ENCODE measurements around the gene VWA7.

The VWA7 gene

GRCh38 chr6:31739639-31740396 is 37.3 kb downstream of the VWA7 start, which contains the start of gene MSH5:
Gene MSH5 (plus strand): TSS chr6:31740005. CDS start chr6:31740467, 462 bp downstream.
- Histone ChIP-seq H2BK120ac (ENCODE audit: low read depth, low read length) (peak within 1 kb of the TSS; percentile 47), H3K79me1 (ENCODE audit: low read depth, low read length) (peaks cover 3% of the 10 kb centered on the region), H3K18ac (ENCODE audit: low read length) (peak within 1 kb of the TSS; percentile 95), H4K8ac (ENCODE audit: low read depth, low read length) (peak within 1 kb of the TSS; percentile 84), H3K36me3 (replicated peaks in 1 of 2; ENCODE audit: control insufficient read depth in 2 of 2, insufficient read depth in 2 of 2, low read length in 2 of 2) (peaks cover 7 to 44% of the 10 kb centered on the region in 2 donors), H3K4me2 (ENCODE audit: insufficient read depth, low read length, poor library complexity, severe bottlenecking) (peak within 1 kb of the TSS; percentile 83), H3K4ac (ENCODE audit: low read length) (peak within 1 kb of the TSS; percentile 80), H2BK12ac (ENCODE audit: low read length) (peak within 1 kb of the TSS; percentile 14), H4K91ac (ENCODE audit: low read depth, low read length, poor library complexity) (peak within 1 kb of the TSS; percentile 92), H3K27me3 (ENCODE audit: control insufficient read depth in 3 of 3, insufficient read depth in 3 of 3, low read depth in 1 of 3, low read length in 3 of 3) (no peaks in the 10 kb centered on the region), H3K9me3 (replicated peaks in 1 of 2; ENCODE audit: control insufficient read depth in 2 of 2, insufficient read depth in 1 of 2, low read depth in 1 of 2, low read length in 2 of 2) (no peaks in the 10 kb centered on the region), H3K14ac (ENCODE audit: low read length) (peak within 1 kb of the TSS; percentile 89), H2BK5ac (ENCODE audit: low read length) (peak within 1 kb of the TSS; percentile 94), H3K9ac (ENCODE audit: low read depth, low read length, poor library complexity) (peak within 1 kb of the TSS; percentile 84), H3K23ac (ENCODE audit: low read depth, low read length, poor library complexity) (peak within 1 kb of the TSS; percentile 94), H3K4me1 (ENCODE audit: control insufficient read depth in 2 of 2, insufficient read depth in 1 of 2, low read depth in 1 of 2, low read length in 2 of 2) (peaks cover 26 to 28% of the 10 kb centered on the region in 2 donors), H2AK5ac (ENCODE audit: low read depth, low read length) (peak within 1 kb of the TSS; percentile 99), H2AFZ (ENCODE audit: low read length) (peak within 1 kb of the TSS; percentile 33), H3K4me3 (ENCODE audit: low read length in 2 of 2) (peak within 1 kb of the TSS; percentile 71 to 85), H3K27ac (replicated peaks; ENCODE audit: low read length) (peak within 1 kb of the TSS; percentile 88), H2BK15ac (ENCODE audit: low read length) (peak within 1 kb of the TSS; percentile 74)
- no CpG with 5 or more reads among the region's 58 CpGs for WGBS, 2 donors (ENCODE audit: extremely low coverage in 2 of 2, insufficient read length in 2 of 2, insufficient replicate concordance in 1 of 2)
- peak; percentile 99 for DNase-seq (ENCODE audit: low spot score)

DNA sequence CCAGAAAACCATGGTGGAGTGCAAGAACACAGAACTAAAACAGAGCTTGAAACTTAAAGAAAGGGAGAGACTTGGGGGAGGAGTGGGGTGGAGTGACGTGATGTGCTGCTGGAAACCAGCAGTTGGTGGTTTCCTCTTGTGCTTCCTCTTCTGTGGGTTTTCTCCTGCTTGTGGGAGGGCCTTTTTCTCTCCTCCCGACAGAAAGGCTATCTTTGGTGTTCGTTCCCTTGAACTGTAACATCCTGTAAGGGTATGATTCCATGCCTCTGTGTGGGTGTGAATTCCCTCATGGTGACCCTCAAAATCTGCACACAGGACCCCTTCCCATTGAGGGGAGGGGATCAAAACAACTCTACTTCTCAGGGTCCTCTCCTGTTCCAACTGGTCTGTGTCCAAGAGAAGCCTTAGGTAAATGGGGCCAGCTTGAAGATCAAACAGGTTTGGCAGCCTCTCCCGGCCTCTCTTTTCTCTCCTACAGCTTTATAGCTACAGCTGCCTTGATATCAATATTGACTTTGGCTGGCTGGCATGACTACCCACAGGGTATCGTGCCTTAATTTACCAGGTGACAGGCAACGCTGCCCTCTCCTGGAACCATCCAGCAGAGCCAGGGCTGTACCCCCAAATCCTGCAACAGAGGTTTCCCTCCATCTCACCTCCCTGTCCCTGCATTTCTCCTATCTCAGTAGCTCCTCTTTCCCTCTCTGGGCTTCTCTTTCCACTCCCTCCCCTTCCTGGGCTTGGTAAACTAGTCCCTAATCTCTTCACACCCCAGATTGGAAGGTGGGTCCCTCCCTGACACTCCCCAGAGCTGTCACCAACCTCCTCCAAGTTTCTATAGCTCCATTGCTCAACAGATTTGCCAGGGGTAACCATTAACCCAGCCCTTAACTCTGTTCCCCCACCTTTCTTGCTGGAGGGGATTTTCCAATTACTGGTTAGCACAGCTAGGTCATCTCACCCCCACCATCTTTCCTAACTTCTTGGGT is 38.8 kb downstream of the VWA7 start:
- Histone ChIP-seq H3K14ac (ENCODE audit: low read length) (no peak overlapping the region), H2BK5ac (ENCODE audit: low read length) (peak overlapping the region; percentile 69), H3K36me3 (replicated peaks in 1 of 2; ENCODE audit: control insufficient read depth in 2 of 2, insufficient read depth in 2 of 2, low read length in 2 of 2) (peaks cover 17 to 44% of the 10 kb centered on the region in 2 donors), H3K27ac (replicated peaks; ENCODE audit: low read length) (peak overlapping the region; percentile 88), H3K23ac (ENCODE audit: low read depth, low read length, poor library complexity) (no peak overlapping the region), H4K8ac (ENCODE audit: low read depth, low read length) (peak overlapping the region; percentile 58), H2BK120ac (ENCODE audit: low read depth, low read length) (peak overlapping the region; percentile 63), H3K18ac (ENCODE audit: low read length) (peak overlapping the region; percentile 67), H4K91ac (ENCODE audit: low read depth, low read length, poor library complexity) (no peak overlapping the region), H3K4me1 (ENCODE audit: control insufficient read depth in 2 of 2, insufficient read depth in 1 of 2, low read depth in 1 of 2, low read length in 2 of 2) (peaks cover 30 to 36% of the 10 kb centered on the region in 2 donors), H3K9me3 (replicated peaks in 1 of 2; ENCODE audit: control insufficient read depth in 2 of 2, insufficient read depth in 1 of 2, low read depth in 1 of 2, low read length in 2 of 2) (no peaks in the 10 kb centered on the region), H2AFZ (ENCODE audit: low read length) (no peak overlapping the region), H3K4me3 (ENCODE audit: low read length in 2 of 2) (peak overlapping the region in 1 of 2 donors; percentile 67), H3K79me1 (ENCODE audit: low read depth, low read length) (peaks cover 10% of the 10 kb centered on the region), H3K4ac (ENCODE audit: low read length) (peak overlapping the region; percentile 43), H2BK15ac (ENCODE audit: low read length) (peak overlapping the region; percentile 70), H2BK12ac (ENCODE audit: low read length) (no peak overlapping the region), H2AK5ac (ENCODE audit: low read depth, low read length) (peak overlapping the region; percentile 76), H3K4me2 (ENCODE audit: insufficient read depth, low read length, poor library complexity, severe bottlenecking) (peak overlapping the region; percentile 12), H3K9ac (ENCODE audit: low read depth, low read length, poor library complexity) (no peak overlapping the region), H3K27me3 (ENCODE audit: control insufficient read depth in 3 of 3, insufficient read depth in 3 of 3, low read depth in 1 of 3, low read length in 3 of 3) (no peaks in the 10 kb centered on the region)
- no CpG with 5 or more reads among the region's 6 CpGs for WGBS, 2 donors (ENCODE audit: extremely low coverage in 2 of 2, insufficient read length in 2 of 2, insufficient replicate concordance in 1 of 2)
- DNase-seq (ENCODE audit: low spot score), result peak; percentile 27

- no peak overlapping the region for H3K14ac ChIP-seq (ENCODE audit: low read length)
- no peak overlapping the region for H3K23ac ChIP-seq (ENCODE audit: low read depth, low read length, poor library complexity)
- peak overlapping the region; percentile 88 for H3K27ac ChIP-seq (replicated peaks; ENCODE audit: low read length)
- DNase-seq (ENCODE audit: low spot score), result peak; percentile 65
- no peaks in the 10 kb centered on the region for H3K27me3 ChIP-seq (ENCODE audit: control insufficient read depth in 3 of 3, insufficient read depth in 3 of 3, low read depth in 1 of 3, low read length in 3 of 3)
- H3K9me3 ChIP-seq (replicated peaks in 1 of 2; ENCODE audit: control insufficient read depth in 2 of 2, insufficient read depth in 1 of 2, low read depth in 1 of 2, low read length in 2 of 2), result no peaks in the 10 kb centered on the region
- peak overlapping the region in 1 of 2 donors; percentile 67 for H3K4me3 ChIP-seq (ENCODE audit: low read length in 2 of 2)
- H4K91ac ChIP-seq (ENCODE audit: low read depth, low read length, poor library complexity), result no peak overlapping the region
- no CpG with 5 or more reads among the region's 7 CpGs for WGBS, 2 donors (ENCODE audit: extremely low coverage in 2 of 2, insufficient read length in 2 of 2, insufficient replicate concordance in 1 of 2)
- H2BK5ac ChIP-seq (ENCODE audit: low read length), result peak overlapping the region; percentile 85
- peaks cover 30 to 36% of the 10 kb centered on the region in 2 donors for H3K4me1 ChIP-seq (ENCODE audit: control insufficient read depth in 2 of 2, insufficient read depth in 1 of 2, low read depth in 1 of 2, low read length in 2 of 2)
- no peak overlapping the region for H3K9ac ChIP-seq (ENCODE audit: low read depth, low read length, poor library complexity)
- H2BK120ac ChIP-seq (ENCODE audit: low read depth, low read length), result peak overlapping the region; percentile 12
- no peak overlapping the region for H2BK12ac ChIP-seq (ENCODE audit: low read length)
- H3K4me2 ChIP-seq (ENCODE audit: insufficient read depth, low read length, poor library complexity, severe bottlenecking), result peak overlapping the region; percentile 12
- no peak overlapping the region for H2AK5ac ChIP-seq (ENCODE audit: low read depth, low read length)
- no peak overlapping the region for H3K18ac ChIP-seq (ENCODE audit: low read length)
- no peak overlapping the region for H2BK15ac ChIP-seq (ENCODE audit: low read length)
- H2AFZ ChIP-seq (ENCODE audit: low read length), result no peak overlapping the region
- H3K36me3 ChIP-seq (replicated peaks in 1 of 2; ENCODE audit: control insufficient read depth in 2 of 2, insufficient read depth in 2 of 2, low read length in 2 of 2), result peaks cover 20 to 42% of the 10 kb centered on the region in 2 donors
- no peak overlapping the region for H3K4ac ChIP-seq (ENCODE audit: low read length)
- peaks cover 10% of the 10 kb centered on the region for H3K79me1 ChIP-seq (ENCODE audit: low read depth, low read length)
- no peak overlapping the region for H4K8ac ChIP-seq (ENCODE audit: low read depth, low read length)
Observed at GRCh38 chr6:31737315-31737990, 39.7 kb downstream of the VWA7 start.
